ELR (cell line): ENCODE measurements around the gene S1PR2.
"Not testable (repeated sequence)": the region's sequence is repeated elsewhere in the genome, so short reads cannot be mapped to it uniquely, and the experiment has no call there.

Experiments used
- DNase-seq: peaks from one replicate; pipeline ENCODE4 v3.0.0-alpha.2; 2015; ENCODE audit warnings: low read depth

The S1PR2 gene

GRCh38 chr19:10254244-10254643 lies 23.1 kb upstream of the S1PR2 start:
- no peak for DNase-seq

DNA sequence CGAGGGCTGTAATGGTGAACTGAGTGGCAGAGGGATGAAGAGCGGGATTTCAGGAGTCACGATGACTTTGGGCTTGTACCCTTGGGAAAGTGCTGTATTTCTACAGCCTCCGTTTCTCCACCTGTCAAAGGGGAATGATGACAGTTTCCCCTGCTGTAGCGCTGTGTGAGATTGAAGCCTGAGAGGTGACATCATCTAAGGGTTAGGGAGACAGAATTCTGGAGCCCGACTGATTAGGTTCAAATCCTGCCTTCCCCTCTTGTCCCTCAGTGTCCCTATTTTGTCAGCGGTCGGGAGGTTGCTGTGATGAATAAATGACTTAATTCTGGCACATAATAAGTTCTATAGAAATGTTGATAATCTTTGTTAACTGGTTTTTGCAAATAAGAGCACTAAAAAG lies 21.6 kb upstream of the S1PR2 start:
- DNase-seq, result no peak

- peak; percentile 100 for DNase-seq
Observed at GRCh38 chr19:10251792-10252694, 20.9 kb upstream of the S1PR2 start, which contains the start of gene MRPL4. MRPL4 (plus strand) TSS chr19:10252214; CDS start chr19:10252254, 40 bp downstream.

DNA sequence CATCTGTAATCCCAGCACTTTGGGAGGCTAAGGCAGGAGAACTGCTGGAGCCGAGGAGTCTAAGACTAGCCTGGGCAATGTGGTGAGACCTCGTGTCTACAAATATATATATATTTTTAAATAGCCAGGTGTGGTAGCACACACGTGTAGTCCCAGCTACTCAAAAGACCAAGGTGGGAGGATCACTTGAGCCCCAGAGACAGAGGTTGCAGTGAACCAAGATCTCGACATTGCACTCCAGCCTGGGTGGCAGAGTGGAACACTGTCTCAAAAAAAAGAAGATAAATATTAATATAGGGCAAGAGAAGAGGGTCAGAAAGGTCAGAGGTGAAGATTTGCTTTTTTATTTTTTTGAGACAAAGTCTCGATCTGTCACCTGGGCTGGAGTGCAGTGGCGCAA lies 15.4 kb upstream of the S1PR2 start:
- DNase-seq, result no peak

GRCh38 chr19:10245189-10245939 lies 14.2 kb upstream of the S1PR2 start:
- DNase-seq, result no peak

GRCh38 chr19:10243606-10244005 lies 12.5 kb upstream of the S1PR2 start:
- no peak for DNase-seq

DNA sequence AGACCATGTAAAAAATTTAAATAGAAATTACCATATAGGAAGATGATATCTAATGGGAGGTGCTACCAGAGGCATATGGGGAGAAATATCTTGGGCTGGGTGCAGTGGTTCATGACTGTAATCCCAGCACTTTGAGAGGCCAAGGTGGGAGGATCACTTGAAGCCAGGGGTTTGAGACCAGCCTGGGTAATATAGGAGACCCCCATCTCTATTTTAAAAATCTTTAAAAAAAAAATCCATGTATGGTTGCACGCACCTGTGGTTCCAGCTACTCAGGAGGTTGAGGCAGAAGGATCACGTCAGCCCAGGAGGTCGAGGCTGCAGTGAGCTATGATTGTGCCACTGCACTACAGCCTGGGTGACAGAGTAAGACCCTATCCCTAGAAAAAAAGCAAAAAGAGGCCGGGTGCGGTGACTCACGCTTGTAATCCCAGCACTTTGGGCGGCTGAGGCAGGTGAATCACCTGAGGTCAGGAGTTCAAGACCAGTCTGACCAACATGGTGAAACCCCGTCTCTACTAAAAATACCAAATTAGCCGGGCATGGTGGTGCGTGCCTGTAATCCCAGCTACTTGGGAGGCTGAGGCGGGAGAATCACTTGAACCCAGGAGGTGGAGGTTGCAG lies 10.8 kb upstream of the S1PR2 start:
- peak; percentile 37 for DNase-seq

DNA sequence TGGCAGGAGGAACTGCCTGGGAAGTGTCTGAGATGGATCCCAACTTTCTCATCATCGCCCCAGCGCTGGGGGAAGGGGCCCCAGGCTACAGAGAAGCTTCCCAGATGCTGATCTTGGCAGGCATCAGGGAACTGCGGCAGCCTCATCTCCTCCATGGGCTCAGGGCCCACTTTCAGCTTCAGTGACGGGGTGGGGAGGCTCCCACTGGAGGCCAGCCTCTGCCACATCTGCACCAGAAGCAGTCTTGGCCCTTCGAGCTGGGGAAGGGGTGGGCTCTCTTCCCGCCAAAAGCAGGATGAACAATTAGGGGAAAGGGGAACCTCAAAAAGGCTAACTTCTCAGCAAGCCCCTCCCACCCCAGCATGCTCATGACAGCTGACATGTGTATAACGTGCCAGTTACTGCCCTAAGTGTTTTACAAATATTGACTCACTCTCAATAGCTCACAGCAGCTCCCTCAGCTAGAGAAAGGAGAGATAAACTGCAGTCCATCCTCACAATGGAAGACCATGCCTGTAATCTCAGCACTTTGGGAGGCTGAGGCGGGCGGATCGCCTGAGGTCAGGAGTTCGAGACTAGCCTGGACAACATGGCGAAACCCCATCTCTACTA lies 7.1 kb upstream of the S1PR2 start:
- DNase-seq, result peak; percentile 32

DNA sequence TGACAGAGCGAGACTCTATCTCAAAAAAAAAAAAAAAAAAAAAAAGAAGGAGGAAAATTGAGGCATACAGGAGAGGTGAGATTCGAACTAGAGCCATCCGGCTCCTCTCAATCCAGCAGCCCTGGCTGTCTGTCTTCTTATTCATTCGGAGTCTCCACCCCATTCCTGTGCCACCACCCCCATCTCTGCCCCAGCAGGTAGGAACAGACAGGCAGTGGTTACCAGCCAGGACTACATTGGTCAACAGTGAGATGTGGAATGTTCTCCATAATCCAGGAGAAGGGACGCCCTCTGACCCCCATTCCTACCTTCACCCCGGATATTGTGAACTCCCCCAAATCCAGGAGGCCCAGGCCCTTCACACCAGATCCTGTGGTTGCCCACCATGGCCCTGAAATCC lies 6.6 kb upstream of the S1PR2 start:
- no peak for DNase-seq

- not testable (repeated sequence) for DNase-seq
Observed at GRCh38 chr19:10235409-10235808, 4.3 kb upstream of the S1PR2 start.

GRCh38 chr19:10235003-10235402 lies 3.9 kb upstream of the S1PR2 start:
- DNase-seq, result no peak

DNA sequence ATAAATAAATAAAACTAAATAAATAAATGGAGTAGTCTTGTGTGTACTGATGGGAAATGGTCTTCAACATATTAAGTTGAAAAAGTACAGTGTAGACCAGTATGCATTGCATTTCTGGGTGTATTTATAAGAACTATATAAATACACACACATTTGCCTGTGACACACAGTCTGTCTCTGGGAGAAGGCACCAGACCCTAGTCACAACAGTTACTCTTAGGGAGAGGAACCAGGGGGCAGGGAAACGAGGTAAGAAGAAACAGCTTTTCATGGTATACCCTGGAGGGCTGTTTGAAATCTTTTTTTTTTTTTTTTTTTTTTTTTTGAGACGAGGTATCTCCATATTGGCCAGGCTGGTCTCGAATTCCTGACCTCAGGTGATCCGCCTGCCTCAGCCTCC lies 2.8 kb upstream of the S1PR2 start:
- DNase-seq, result no peak

- no peak for DNase-seq
Observed at GRCh38 chr19:10231612-10232228, 589 bp upstream of the S1PR2 start.

GRCh38 chr19:10230173-10230860 lies 814 bp downstream of the S1PR2 start:
- peak; percentile 19 for DNase-seq

GRCh38 chr19:10228920-10229319 lies 2.2 kb downstream of the S1PR2 start:
- DNase-seq, result peak; percentile 65

DNA sequence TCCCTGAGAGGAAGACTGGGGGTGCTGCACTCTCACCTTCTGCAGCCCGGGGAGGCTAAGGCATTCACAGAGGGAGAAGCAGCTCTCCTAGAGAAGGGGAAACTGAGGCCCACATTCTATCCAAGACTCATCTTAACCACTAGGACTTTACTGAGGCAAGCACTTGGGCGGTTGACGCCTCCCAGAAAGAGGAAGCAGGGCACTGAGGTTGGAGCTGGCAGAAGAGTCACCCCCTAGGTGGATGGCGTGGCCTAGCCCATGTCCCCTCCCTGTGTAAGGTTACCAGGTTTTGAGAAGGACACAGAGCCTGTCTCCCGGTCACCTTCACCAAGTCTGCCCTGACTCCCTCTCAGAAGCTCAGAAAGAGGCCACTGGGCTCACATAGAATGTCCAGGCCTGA lies 2.7 kb downstream of the S1PR2 start:
- no peak for DNase-seq

DNA sequence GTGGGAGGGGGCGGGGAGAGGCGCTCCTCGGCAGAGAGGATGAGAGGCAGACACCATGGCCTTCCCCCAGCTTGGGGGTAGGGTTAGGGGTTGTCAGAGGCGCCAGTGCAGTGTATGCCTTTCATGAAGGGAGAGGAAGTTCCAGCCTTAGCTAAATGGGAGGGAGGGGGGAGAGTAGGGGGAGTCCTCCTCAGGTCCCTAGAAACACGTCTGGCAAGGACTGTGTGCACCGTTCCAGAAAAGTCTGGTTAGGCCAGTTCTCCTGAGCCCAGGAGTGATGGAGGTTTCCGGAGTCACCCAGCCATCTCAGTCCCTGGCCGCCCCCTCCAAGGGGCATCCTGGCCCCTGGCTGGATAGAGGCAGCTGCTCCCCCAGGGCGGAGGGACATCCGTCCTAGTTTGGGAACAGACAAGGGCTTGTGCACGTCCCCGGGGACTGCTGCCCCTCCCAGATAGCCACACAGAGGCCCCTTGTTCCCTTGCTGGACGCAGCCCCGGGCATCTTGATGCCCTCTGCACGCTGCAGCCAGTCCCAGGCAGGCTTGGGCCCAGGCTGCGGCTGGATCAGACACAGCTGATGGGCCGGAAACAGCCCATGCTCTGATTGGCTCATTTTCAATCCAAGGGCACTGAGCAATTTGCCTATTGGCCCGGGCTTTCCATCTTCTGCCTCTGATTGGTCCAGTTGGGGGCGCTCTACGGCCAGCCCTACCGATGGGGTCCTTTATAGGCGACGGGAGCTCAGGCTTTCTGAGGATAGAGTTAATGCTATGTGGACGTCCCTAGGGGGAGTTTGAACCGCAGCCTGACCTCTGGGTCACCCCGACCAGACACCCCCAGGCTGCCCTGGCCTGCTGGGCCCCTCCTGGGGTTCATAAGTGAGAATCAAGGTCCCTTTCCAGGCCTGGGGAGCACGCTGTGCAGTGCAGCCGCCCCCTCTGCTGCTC lies 3.8 kb downstream of the S1PR2 start:
- DNase-seq, result no peak

DNA sequence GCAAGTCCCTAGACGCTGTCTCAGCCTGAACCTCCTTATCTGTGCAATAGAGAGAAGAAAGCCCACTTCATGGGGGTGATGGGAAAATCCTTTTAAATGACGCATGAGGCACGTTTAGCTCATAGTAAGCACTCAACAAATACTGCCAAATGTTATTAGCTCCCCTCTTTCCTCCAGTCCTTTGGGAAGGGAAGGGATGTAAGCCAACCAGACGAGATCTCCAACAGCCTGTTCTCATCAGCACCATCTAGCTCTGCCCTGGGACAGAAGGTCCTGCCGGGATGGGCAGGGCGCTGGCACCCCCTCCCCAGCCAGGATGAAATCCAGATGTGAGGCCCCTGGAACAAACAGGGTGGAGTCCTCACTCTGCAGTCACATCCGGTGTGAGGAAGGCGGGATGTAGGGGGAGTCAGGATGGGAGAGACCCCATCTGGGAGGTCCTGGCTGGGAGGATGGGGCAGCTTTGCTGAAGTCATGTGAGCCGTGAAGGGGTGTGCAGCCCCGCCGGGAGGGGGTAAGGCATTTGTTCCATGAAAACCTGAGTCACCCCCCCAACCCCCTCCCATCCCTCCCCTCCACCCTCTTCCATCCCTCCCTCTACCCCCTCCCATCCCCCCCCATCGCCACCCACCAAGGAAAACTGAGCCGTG lies 4.6 kb downstream of the S1PR2 start:
- peak; percentile 71 for DNase-seq

- no peak for DNase-seq
Observed at GRCh38 chr19:10226021-10226375, 5.1 kb downstream of the S1PR2 start.

DNA sequence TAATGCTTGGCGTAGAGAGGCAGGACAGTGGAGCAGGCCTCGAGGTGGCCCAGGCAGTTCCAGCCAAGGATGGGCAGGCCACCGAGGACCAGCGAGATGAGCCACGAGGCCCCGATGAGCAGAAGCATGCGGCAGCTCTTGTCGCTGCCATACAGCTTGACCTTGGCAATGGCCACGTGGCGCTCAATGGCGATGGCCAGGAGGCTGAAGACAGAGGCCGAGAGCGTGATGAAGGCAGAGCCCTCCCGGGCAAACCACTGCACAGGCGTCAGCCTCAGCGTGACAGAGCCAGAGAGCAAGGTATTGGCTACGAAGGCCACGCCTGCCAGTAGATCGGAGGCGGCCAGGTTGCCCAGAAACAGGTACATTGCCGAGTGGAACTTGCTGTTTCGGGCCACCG lies 6.8 kb downstream of the S1PR2 start:
- no peak for DNase-seq
